KBM-7 (cell line): Measurements from ENCODE around the gene ANKHD1.

ENCODE experiments used
- DNase-seq: peaks from one replicate; pipeline ENCODE4 v3.0.0-alpha.2; 2015
- in situ Hi-C: fragments of 300-500 bp; cut with MboI; formaldehyde crosslinking; loops from 2 replicates; pipeline ENCODE4 v1.14.3; 2020; ENCODE audit warnings: low sequenced_read_pairs, low pct_unique_long_range_greater_than_20kb, mixed read lengths

The ANKHD1 gene

GRCh38 chr5:140401362-140402257, at the start of gene ANKHD1:
TSS of gene ANKHD1 (plus strand) at chr5:140401833. CDS start at chr5:140401968, 135 bp downstream.
- in situ Hi-C loops: no loop called here
- peak; percentile 100 for DNase-seq

GRCh38 chr5:140355546-140355945, 46.1 kb upstream of the ANKHD1 start:
- in situ Hi-C loops: loop anchor here (10.0 kb wide), 1 partner anchor 111 kb away; no protein-coding TSS in a partner anchor
- DNase-seq: no peak

- DNase-seq: no peak
- in situ Hi-C loops: loop anchor here (10.0 kb wide), 1 partner anchor 112 kb away; no protein-coding TSS in a partner anchor
These were observed 44.5 kb upstream of the ANKHD1 start for GRCh38 chr5:140356853-140357725.

- DNase-seq: peak; percentile 90
- in situ Hi-C loops: loop anchor here (10.0 kb wide), 1 partner anchor 113 kb away; no protein-coding TSS in a partner anchor
These were observed 43.9 kb upstream of the ANKHD1 start for GRCh38 chr5:140357726-140358093.

GRCh38 chr5:140358738-140359310, 42.8 kb upstream of the ANKHD1 start:
- in situ Hi-C loops: loop anchor here (10.0 kb wide), 1 partner anchor 114 kb away; no protein-coding TSS in a partner anchor
- DNase-seq: no peak

- DNase-seq: no peak
- in situ Hi-C loops: loop anchor here (10.0 kb wide), 1 partner anchor 355 kb away; no protein-coding TSS in a partner anchor
These were observed 41.5 kb upstream of the ANKHD1 start, which contains the start of gene SLC4A9 for GRCh38 chr5:140360101-140360500. TSS of gene SLC4A9 (plus strand) at chr5:140360194. CDS start at chr5:140360237, 43 bp downstream.

GRCh38 chr5:140360681-140361479, 40.8 kb upstream of the ANKHD1 start:
- no peak for DNase-seq
- in situ Hi-C loops: loop anchor here (10.0 kb wide), 1 partner anchor 354 kb away; no protein-coding TSS in a partner anchor

GRCh38 chr5:140361901-140362300, 39.7 kb upstream of the ANKHD1 start:
- in situ Hi-C loops: loop anchor here (10.0 kb wide), 1 partner anchor 353 kb away; no protein-coding TSS in a partner anchor
- no peak for DNase-seq

GRCh38 chr5:140362311-140362710, 39.3 kb upstream of the ANKHD1 start:
- in situ Hi-C loops: loop anchor here (10.0 kb wide), 1 partner anchor 352 kb away; no protein-coding TSS in a partner anchor
- DNase-seq: no peak

GRCh38 chr5:140362875-140363630, 38.6 kb upstream of the ANKHD1 start:
- peak; percentile 78 for DNase-seq
- in situ Hi-C loops: loop anchor here (10.0 kb wide), 1 partner anchor 352 kb away; no protein-coding TSS in a partner anchor

- DNase-seq: no peak
- in situ Hi-C loops: loop anchor here (10.0 kb wide), 1 partner anchor 351 kb away; no protein-coding TSS in a partner anchor
These were observed 37.8 kb upstream of the ANKHD1 start for GRCh38 chr5:140363631-140364471.

- no peak for DNase-seq
- in situ Hi-C loops: loop anchor here (10.0 kb wide), 1 partner anchor 350 kb away; no protein-coding TSS in a partner anchor
These were observed 37.2 kb upstream of the ANKHD1 start for GRCh38 chr5:140364472-140364765.

- in situ Hi-C loops: loop anchor here (10.0 kb wide), 1 partner anchor 350 kb away; no protein-coding TSS in a partner anchor
- no peak for DNase-seq
These were observed 36.4 kb upstream of the ANKHD1 start for GRCh38 chr5:140365282-140365681.

GRCh38 chr5:140365941-140366340, 35.7 kb upstream of the ANKHD1 start:
- no peak for DNase-seq
- in situ Hi-C loops: loop anchor here (10.0 kb wide), 1 partner anchor 349 kb away; no protein-coding TSS in a partner anchor

GRCh38 chr5:140366589-140367255, 34.9 kb upstream of the ANKHD1 start:
- in situ Hi-C loops: loop anchor here (10.0 kb wide), 1 partner anchor 348 kb away; no protein-coding TSS in a partner anchor
- no peak for DNase-seq
